C4-2B (cell line): Measurements from ENCODE around the gene LHFPL5.

Experiments used
- H3K27ac ChIP-seq: fragments of 450-650 bp; 2 replicates; pipeline ENCODE4 v1.5.1; 2017
- ZFX ChIP-seq: fragments of 450-650 bp; IDR thresholded peaks from 2 replicates; pipeline ENCODE4 v1.6.1; 2017
- TF ChIP-seq, protein P1 (sequence below): fragments of 450-650 bp; conservative IDR thresholded peaks from 2 replicates; pipeline ENCODE4 v1.5.1; 2017; ENCODE audit warnings: mild to moderate bottlenecking

LHFPL5 gene

GRCh38 chr6:35833536-35833935, 28.4 kb downstream of the LHFPL5 start:
- TF ChIP-seq, protein P1, sequence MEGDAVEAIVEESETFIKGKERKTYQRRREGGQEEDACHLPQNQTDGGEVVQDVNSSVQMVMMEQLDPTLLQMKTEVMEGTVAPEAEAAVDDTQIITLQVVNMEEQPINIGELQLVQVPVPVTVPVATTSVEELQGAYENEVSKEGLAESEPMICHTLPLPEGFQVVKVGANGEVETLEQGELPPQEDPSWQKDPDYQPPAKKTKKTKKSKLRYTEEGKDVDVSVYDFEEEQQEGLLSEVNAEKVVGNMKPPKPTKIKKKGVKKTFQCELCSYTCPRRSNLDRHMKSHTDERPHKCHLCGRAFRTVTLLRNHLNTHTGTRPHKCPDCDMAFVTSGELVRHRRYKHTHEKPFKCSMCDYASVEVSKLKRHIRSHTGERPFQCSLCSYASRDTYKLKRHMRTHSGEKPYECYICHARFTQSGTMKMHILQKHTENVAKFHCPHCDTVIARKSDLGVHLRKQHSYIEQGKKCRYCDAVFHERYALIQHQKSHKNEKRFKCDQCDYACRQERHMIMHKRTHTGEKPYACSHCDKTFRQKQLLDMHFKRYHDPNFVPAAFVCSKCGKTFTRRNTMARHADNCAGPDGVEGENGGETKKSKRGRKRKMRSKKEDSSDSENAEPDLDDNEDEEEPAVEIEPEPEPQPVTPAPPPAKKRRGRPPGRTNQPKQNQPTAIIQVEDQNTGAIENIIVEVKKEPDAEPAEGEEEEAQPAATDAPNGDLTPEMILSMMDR = no peak
- no peak for TF ChIP-seq ZFX
- H3K27ac ChIP-seq = no peak overlapping the region

DNA sequence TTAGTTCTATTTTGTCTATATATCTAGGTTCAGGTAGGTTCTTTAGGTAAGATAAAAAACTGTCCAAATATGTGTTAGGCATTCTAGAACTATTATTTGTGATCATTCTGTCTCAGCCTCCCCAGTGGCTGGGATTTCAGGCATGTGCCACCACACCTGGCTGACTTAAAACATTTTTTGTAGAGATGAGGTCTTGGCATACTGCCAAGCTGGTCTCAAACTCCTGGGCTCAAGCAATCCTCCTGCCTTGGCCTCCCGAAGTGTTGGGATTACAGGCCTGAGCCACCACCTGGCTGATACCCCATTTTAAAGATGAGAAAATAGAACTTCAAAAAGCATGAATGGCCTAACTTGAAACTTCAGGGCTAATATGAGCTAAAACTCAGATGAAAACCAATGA, 33.9 kb downstream of the LHFPL5 start:
- TF ChIP-seq, protein P1 = no peak
- TF ChIP-seq ZFX = no peak

GRCh38 chr6:35842381-35842780, 37.2 kb downstream of the LHFPL5 start:
- TF ChIP-seq, protein P1 = no peak
- TF ChIP-seq ZFX = no peak
- H3K27ac ChIP-seq = no peak overlapping the region

More for the DNA sequence above, 33.9 kb downstream of the LHFPL5 start:
- no peak overlapping the region for H3K27ac ChIP-seq

DNA sequence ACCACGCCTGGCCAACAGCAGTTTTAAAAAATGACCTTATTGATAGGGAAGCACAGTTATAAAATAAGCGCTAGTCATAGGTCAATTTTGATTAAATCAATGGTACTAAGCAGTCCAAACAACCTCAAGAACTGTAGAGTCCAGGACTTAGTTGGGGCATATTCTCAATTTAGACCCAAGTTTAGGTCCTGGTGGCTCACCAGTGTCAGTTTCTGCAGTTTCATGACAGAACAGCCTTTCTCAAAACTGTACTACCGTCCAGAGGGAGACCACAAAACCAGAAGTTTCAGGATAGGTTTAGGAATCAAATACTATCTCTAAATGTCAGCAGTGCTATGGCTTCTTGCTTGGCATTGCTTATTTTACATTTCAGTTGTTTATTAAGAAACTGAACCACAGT, 39.1 kb downstream of the LHFPL5 start:
- TF ChIP-seq, protein P1 = no peak
- TF ChIP-seq ZFX = no peak

GRCh38 chr6:35850208-35850607, 45.1 kb downstream of the LHFPL5 start:
- H3K27ac ChIP-seq = no peak overlapping the region
- TF ChIP-seq ZFX = no peak
- TF ChIP-seq, protein P1 = no peak

More for the DNA sequence above, 39.1 kb downstream of the LHFPL5 start:
- H3K27ac ChIP-seq = no peak overlapping the region

DNA sequence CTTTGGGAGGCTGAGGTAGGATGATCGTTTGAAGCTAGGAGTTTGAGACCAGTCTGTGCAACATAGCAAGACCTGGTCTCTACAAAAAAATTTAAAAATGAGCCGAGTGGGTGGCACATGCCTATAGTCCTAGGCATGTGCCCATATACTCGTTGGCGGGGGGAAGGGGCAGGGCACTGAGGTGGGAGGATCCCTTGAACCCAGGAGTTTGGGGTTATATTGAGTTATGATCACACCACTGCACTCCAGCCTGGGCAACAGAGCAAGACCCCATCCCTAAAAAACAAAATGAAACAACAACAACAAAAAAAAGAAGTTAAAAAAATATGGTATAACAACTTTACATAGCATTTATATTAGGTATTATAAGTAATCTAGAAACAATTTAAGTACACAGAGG, 47.8 kb downstream of the LHFPL5 start:
- no peak for TF ChIP-seq ZFX
- TF ChIP-seq, protein P1 = no peak
- H3K27ac ChIP-seq = no peak overlapping the region

GRCh38 chr6:35856250-35856649, 51.1 kb downstream of the LHFPL5 start:
- no peak overlapping the region for H3K27ac ChIP-seq

More at GRCh38 chr6:35856250-35856649, 51.1 kb downstream of the LHFPL5 start:
- no peak for TF ChIP-seq ZFX
- TF ChIP-seq, protein P1 = no peak
